ENCODE measurements around the gene GTF3C6.

GTF3C6 gene

DNA sequence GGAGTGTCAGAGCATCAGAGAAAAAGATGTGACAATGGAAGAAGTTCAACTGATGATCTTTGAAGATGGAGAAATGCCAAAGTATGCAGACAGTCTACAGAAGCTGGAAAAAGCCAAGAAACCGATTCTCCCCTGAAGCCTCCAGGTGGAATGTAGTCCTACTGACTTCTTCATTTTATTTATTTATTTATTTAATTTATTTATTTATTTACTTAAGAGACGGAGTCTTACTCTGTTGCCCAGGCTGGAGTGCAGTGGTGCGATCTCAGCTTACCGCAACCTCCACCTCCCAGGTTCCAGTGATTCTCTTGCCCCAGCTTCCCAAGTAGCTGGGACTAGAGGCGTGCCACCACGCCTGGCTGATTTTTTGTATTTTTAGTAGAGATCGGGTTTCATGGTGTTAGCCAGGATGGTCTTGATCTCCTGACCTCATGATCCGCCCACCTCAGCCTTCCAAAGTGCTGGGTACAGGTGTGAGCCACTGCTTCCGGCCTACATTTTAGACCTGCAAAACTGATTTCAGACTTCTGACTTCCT lies 21.1 kb downstream of the GTF3C6 start:
- TF ChIP-seq CTCF (IDR thresholded peaks at IDR 0.05; ENCODE audit: insufficient read depth, missing control alignments) = no peak
- FAIRE-seq (no peak), DNase-seq (ENCODE audit: insufficient read length, low spot score) (no peak)

GRCh38 chr6:110980227-110980626 lies 21.7 kb downstream of the GTF3C6 start:
- TF ChIP-seq CTCF (IDR thresholded peaks at IDR 0.05; ENCODE audit: insufficient read depth, missing control alignments) = no peak
- FAIRE-seq = no peak
- no peak for DNase-seq (ENCODE audit: insufficient read length, low spot score)

DNA sequence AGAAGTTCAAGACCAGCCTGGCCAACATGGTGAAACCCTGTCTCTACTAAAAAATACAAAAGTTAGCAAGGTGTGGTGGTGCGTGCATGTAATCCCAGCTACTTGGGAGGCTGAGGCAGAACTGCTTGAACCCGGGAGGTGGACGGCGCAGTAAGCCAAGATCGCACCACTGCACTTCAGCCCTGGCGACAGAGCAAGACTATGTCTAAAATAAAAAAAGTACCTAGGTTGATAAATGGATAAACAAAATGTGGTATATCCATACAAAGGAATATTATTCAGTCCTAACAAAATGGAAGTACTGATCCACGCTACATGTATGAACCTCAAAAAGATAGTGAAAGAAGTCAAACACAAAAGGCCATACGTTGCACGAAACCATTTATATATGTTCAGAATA lies 22.1 kb downstream of the GTF3C6 start:
- DNase-seq (ENCODE audit: insufficient read length, low spot score) (no peak), FAIRE-seq (no peak)
- no peak for TF ChIP-seq CTCF (IDR thresholded peaks at IDR 0.05; ENCODE audit: insufficient read depth, missing control alignments)

- TF ChIP-seq CTCF (IDR thresholded peaks at IDR 0.05; ENCODE audit: insufficient read depth, missing control alignments) = no peak
Measured at GRCh38 chr6:110981202-110981600, 22.7 kb downstream of the GTF3C6 start.

DNA sequence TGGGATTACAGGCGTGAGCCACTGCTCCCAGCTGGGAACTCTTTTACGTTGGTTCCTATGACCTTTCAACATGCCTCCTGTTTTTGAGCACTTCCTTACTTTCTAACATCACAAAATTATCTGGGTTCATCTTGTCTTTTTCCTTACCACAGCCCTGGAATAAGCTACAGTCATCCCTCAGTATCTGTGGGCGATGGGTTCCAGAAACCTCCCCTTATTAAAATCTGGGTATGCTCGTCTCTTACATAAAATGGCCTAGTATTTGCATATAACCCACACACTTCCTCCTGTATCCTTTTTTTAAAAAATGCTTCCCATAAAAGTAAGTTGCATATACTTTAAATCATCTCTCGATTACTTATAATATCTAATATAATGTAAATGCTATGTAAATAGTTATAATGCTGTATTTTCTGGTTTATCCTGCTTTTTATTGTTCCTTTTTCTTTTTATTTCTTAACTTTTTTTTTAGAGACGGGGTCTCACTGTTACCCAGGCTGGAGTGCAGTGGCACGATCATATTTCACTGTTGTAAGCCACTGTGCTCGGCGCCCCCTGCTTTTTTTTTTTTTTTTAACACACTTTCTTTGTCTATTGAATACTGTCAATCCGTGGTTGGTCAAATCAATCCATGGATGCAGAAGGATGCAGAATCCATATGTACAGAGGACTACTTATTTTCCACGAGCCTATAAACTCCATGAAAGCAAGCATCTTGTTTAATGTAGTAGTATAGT lies 32.5 kb downstream of the GTF3C6 start:
- peak; percentile 1 for TF ChIP-seq CTCF (IDR thresholded peaks at IDR 0.05; ENCODE audit: insufficient read depth, missing control alignments)
- DNase-seq (ENCODE audit: insufficient read length, low spot score) (no peak), FAIRE-seq (no peak)

More at GRCh38 chr6:110981202-110981600, 22.7 kb downstream of the GTF3C6 start:
- DNase-seq (ENCODE audit: insufficient read length, low spot score) (no peak), FAIRE-seq (no peak)

- DNase-seq (ENCODE audit: insufficient read length, low spot score) (no peak), FAIRE-seq (no peak)
- no peak for TF ChIP-seq CTCF (IDR thresholded peaks at IDR 0.05; ENCODE audit: insufficient read depth, missing control alignments)
Measured at GRCh38 chr6:110996691-110997090, 38.2 kb downstream of the GTF3C6 start.

DNA sequence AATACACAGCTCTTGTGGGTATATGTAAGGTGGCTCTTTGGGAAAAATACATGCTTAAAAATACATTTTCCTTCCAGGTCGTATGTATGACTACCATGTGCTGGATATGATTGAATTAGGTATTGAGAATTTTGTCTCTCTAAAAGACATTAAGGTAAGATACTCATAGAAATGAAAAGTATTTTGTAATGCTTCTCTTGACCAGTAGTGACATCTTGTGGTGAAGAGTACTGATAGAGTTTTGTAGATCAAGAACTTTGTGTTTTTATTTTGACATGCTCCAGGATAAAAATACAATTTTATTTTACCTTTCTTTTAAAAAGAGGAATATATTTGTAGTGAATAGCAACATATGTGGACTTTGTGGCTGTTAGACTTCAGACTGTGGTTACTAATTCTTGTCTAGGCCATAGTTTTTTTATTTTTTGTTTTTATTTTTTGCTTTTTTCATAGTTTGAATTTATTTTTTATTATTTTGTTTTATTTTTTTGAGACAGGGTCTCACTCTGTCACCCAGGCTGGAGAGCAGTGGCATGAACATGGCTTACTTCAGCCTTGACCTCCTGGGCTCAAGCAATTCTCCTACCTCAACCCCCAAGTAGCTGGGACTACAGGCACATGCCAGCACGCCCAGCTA lies 41.2 kb downstream of the GTF3C6 start:
- DNase-seq (ENCODE audit: insufficient read length, low spot score) = no peak
- FAIRE-seq = no peak
- peak; percentile 35 for TF ChIP-seq CTCF (IDR thresholded peaks at IDR 0.05; ENCODE audit: insufficient read depth, missing control alignments)

All from D721Med (cell line).